Subcutaneous adipose tissue (tissue), 4 donors: ENCODE results near the gene HSPA12A. TPM values are rescaled to one million over a fixed set of nuclear protein-coding genes. Genes with fewer than 3 reads are reported as not detected.

Experiments
- total RNA-seq, 4 donors: library from RNA; depleted of rRNA; stranded (reverse); fragments of >200 nt; gene quantifications; one replicate each; pipeline ENCODE4 v1.1.0, GENCODE V29; 2016
- TF ChIP-seq, protein P1 (sequence below): fragments of 450-650 bp; IDR thresholded peaks from one replicate; pipeline ENCODE4 v1.5.1; 2016; ENCODE audit warnings: low read depth, mild to moderate bottlenecking, control low read depth, antibody characterized with exemption, moderate library complexity

Gene HSPA12A
- total RNA-seq, 4 donors from 2014 or later = 18.0 to 41.3 (median 25.4) TPM

- TF ChIP-seq, protein P1, sequence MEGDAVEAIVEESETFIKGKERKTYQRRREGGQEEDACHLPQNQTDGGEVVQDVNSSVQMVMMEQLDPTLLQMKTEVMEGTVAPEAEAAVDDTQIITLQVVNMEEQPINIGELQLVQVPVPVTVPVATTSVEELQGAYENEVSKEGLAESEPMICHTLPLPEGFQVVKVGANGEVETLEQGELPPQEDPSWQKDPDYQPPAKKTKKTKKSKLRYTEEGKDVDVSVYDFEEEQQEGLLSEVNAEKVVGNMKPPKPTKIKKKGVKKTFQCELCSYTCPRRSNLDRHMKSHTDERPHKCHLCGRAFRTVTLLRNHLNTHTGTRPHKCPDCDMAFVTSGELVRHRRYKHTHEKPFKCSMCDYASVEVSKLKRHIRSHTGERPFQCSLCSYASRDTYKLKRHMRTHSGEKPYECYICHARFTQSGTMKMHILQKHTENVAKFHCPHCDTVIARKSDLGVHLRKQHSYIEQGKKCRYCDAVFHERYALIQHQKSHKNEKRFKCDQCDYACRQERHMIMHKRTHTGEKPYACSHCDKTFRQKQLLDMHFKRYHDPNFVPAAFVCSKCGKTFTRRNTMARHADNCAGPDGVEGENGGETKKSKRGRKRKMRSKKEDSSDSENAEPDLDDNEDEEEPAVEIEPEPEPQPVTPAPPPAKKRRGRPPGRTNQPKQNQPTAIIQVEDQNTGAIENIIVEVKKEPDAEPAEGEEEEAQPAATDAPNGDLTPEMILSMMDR = no peak
These were observed 28.5 kb downstream of the HSPA12A start for GRCh38 chr10:116713846-116714245.

GRCh38 chr10:116712989-116713543, 29.3 kb downstream of the HSPA12A start:
- TF ChIP-seq, protein P1 = no peak

DNA sequence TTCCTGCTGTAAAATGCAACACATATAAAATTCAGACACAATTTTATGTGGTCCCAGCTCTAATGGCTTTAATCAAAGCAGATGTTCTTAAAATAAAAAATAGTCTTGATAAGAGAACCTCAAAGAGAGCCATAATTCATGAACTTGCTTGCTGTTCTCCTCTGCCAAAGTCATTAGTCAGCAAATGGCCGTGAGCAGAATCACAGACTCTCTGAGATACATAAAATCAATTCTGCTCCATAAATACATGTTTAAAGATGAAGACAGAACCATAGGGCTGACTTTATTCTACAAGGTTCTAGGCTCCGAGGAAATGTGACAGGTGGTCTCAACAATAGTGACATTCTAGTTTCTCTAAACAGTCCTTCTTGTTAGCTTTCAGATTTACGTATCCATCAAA, 29.8 kb downstream of the HSPA12A start:
- TF ChIP-seq, protein P1 = no peak

- TF ChIP-seq, protein P1 = no peak
These were observed 32.3 kb downstream of the HSPA12A start for GRCh38 chr10:116710076-116710475.

GRCh38 chr10:116708877-116709276, 33.5 kb downstream of the HSPA12A start:
- TF ChIP-seq, protein P1 = no peak

GRCh38 chr10:116708391-116708821, 34.0 kb downstream of the HSPA12A start:
- TF ChIP-seq, protein P1 = no peak

- TF ChIP-seq, protein P1 = no peak
These were observed 34.4 kb downstream of the HSPA12A start for GRCh38 chr10:116707981-116708380.
